ENCODE data around the gene ETV3L. TPM values are rescaled to one million over a fixed set of nuclear protein-coding genes. Genes with fewer than 3 reads are reported as not detected.
A peak's percentile ranks its signal among the peaks of the same experiment; 100 is the strongest.

The ETV3L gene
- total and polyA plus RNA-seq, 2 experiments from 2014 or later, result not detected

- no peak overlapping the region for H3K4me3 ChIP-seq
- Mint-ChIP-seq H3K27ac (no peak overlapping the region), H3K36me3 (ENCODE audit: low read depth) (no peaks in the 10 kb centered on the region; the same call in 2 of the 3 replicates), H3K27me3 (ENCODE audit: insufficient read depth, low read depth, poor library complexity) (peaks cover 22% of the 10 kb centered on the region), H3K4me1 (peaks cover 17% of the 10 kb centered on the region), H3K4me3 (no peak overlapping the region), H3K9me3 (no peaks in the 10 kb centered on the region)
- TF ChIP-seq ZNF331 (CRISPR knock-in tag; IDR thresholded peaks at IDR 0.05; ENCODE audit: low read depth), result no peak
- TF ChIP-seq CREB1 (CRISPR knock-in tag; IDR thresholded peaks at IDR 0.05; ENCODE audit: low read depth), result no peak
- no peak for TF ChIP-seq CTCF (conservative IDR thresholded peaks at IDR 0.05; ENCODE audit: low read depth in 2 of 2)
- no peak for TF ChIP-seq EZH2phosphoT487 (IDR thresholded peaks at IDR 0.05; ENCODE audit: unreplicated experiment)
- no peak for TF ChIP-seq REST (IDR thresholded peaks at IDR 0.05; ENCODE audit: unreplicated experiment)
- TF ChIP-seq POLR2AphosphoS5 (IDR thresholded peaks at IDR 0.05; ENCODE audit: low read depth), result no peak
- no peak for TF ChIP-seq STAT1 (IDR thresholded peaks at IDR 0.05; ENCODE audit: unreplicated experiment)
- no peak for TF ChIP-seq ZNF114 (CRISPR knock-in tag; IDR thresholded peaks at IDR 0.05)
- no peak for TF ChIP-seq ETS1 (IDR thresholded peaks at IDR 0.05)
- TF ChIP-seq NANOG (IDR thresholded peaks at IDR 0.05; ENCODE audit: borderline replicate concordance), result no peak
- TF ChIP-seq JUNB (IDR thresholded peaks at IDR 0.05; ENCODE audit: unreplicated experiment), result no peak
- TF ChIP-seq ZNF462 (CRISPR knock-in tag; IDR thresholded peaks at IDR 0.05), result no peak
- no peak for TF ChIP-seq EZH2 (IDR thresholded peaks at IDR 0.05; ENCODE audit: low read depth, unreplicated experiment)
- no peaks in the 10 kb centered on the region for H3F3A ChIP-seq (replicated peaks; ENCODE audit: low read depth)
- peak; percentile 10; the same call in 1 of the 3 replicates for ATAC-seq
- DNase-seq (ENCODE audit: low spot score), result peak; percentile 27
- no peak overlapping the region for H3K27ac ChIP-seq (ENCODE audit: low read depth)
- H3K79me2 ChIP-seq (replicated peaks; ENCODE audit: insufficient read depth), result no peaks in the 10 kb centered on the region
- no peaks in the 10 kb centered on the region for H3K27me3 ChIP-seq (ENCODE audit: insufficient read depth)
- peaks cover 12% of the 10 kb centered on the region; the same call in 1 of the 2 replicates for H3K4me1 ChIP-seq (ENCODE audit: insufficient read depth)
- no peaks in the 10 kb centered on the region for H3K9me2 ChIP-seq (ENCODE audit: insufficient read depth)
- no peaks in the 10 kb centered on the region for H3K36me3 ChIP-seq (ENCODE audit: insufficient read depth)
- H3K4me2 ChIP-seq, result no peak overlapping the region
- H2AFZ ChIP-seq, result peak overlapping the region; percentile 76
- H4K20me1 ChIP-seq (replicated peaks; ENCODE audit: insufficient read depth), result no peaks in the 10 kb centered on the region
These were observed 6.8 kb downstream of the ETV3L start for GRCh38 chr1:157092831-157093230.
